Measurements from ENCODE around the gene GLS. TPM values are rescaled to one million over a fixed set of nuclear protein-coding genes. Genes with fewer than 3 reads are reported as not detected.

Gene GLS
- total RNA-seq, 1 donor = 588 TPM

GRCh38 chr2:190984595-190984994, 104.0 kb downstream of the GLS start:
- no peak overlapping the region for H3K4me2 ChIP-seq (ENCODE audit: insufficient read depth, low read length)
- H3K27me3 ChIP-seq (ENCODE audit: insufficient read depth, low read length) = no peaks in the 10 kb centered on the region
- TF ChIP-seq CTCF (IDR thresholded peaks at IDR 0.05; ENCODE audit: extremely low read depth, low read depth, low read length) = no peak
- H3K27ac ChIP-seq (ENCODE audit: low read depth, low read length) = peak overlapping the region; percentile 15
- H4K20me1 ChIP-seq (ENCODE audit: insufficient read depth, low read length) = peaks cover 27% of the 10 kb centered on the region
- H3K4me1 ChIP-seq (ENCODE audit: insufficient read depth, low read length) = peaks cover 19% of the 10 kb centered on the region
- DNase-seq (ENCODE audit: insufficient read length, low spot score, missing footprints) = peak; percentile 78
- peaks cover 3% of the 10 kb centered on the region for H3K79me2 ChIP-seq (ENCODE audit: insufficient read depth, low read length)
- H3K36me3 ChIP-seq (ENCODE audit: insufficient read depth, low read length) = peaks cover 100% of the 10 kb centered on the region
- no peak overlapping the region for H2AFZ ChIP-seq (ENCODE audit: low read length)
- no peak overlapping the region for H3K4me3 ChIP-seq (ENCODE audit: insufficient read depth, low read length)
- H3K9me3 ChIP-seq (ENCODE audit: low read depth, low read length) = no peaks in the 10 kb centered on the region

GRCh38 chr2:190986221-190986953, 105.8 kb downstream of the GLS start:
- no peaks in the 10 kb centered on the region for H3K27me3 ChIP-seq (ENCODE audit: insufficient read depth, low read length)

GRCh38 chr2:190987116-190987515, 106.5 kb downstream of the GLS start:
- no peak overlapping the region for H3K4me2 ChIP-seq (ENCODE audit: insufficient read depth, low read length)
- peaks cover 3% of the 10 kb centered on the region for H3K79me2 ChIP-seq (ENCODE audit: insufficient read depth, low read length)
- H3K36me3 ChIP-seq (ENCODE audit: insufficient read depth, low read length) = peaks cover 100% of the 10 kb centered on the region
- H3K27ac ChIP-seq (ENCODE audit: low read depth, low read length) = no peak overlapping the region
- H3K4me1 ChIP-seq (ENCODE audit: insufficient read depth, low read length) = peaks cover 12% of the 10 kb centered on the region
- H3K27me3 ChIP-seq (ENCODE audit: insufficient read depth, low read length) = no peaks in the 10 kb centered on the region
- H3K4me3 ChIP-seq (ENCODE audit: insufficient read depth, low read length) = no peak overlapping the region
- no peaks in the 10 kb centered on the region for H3K9me3 ChIP-seq (ENCODE audit: low read depth, low read length)
- H4K20me1 ChIP-seq (ENCODE audit: insufficient read depth, low read length) = peaks cover 12% of the 10 kb centered on the region
- DNase-seq (ENCODE audit: insufficient read length, low spot score, missing footprints) = no peak
- H2AFZ ChIP-seq (ENCODE audit: low read length) = no peak overlapping the region
- TF ChIP-seq CTCF (IDR thresholded peaks at IDR 0.05; ENCODE audit: extremely low read depth, low read depth, low read length) = no peak

More at GRCh38 chr2:190986221-190986953, 105.8 kb downstream of the GLS start:
- Histone ChIP-seq H2AFZ (ENCODE audit: low read length) (no peak overlapping the region), H3K4me2 (ENCODE audit: insufficient read depth, low read length) (no peak overlapping the region), H3K27ac (ENCODE audit: low read depth, low read length) (peak overlapping the region; percentile 30), H3K36me3 (ENCODE audit: insufficient read depth, low read length) (peaks cover 100% of the 10 kb centered on the region), H3K4me1 (ENCODE audit: insufficient read depth, low read length) (peaks cover 12% of the 10 kb centered on the region), H3K9me3 (ENCODE audit: low read depth, low read length) (no peaks in the 10 kb centered on the region), H3K79me2 (ENCODE audit: insufficient read depth, low read length) (peaks cover 3% of the 10 kb centered on the region), H4K20me1 (ENCODE audit: insufficient read depth, low read length) (peaks cover 11% of the 10 kb centered on the region), H3K4me3 (ENCODE audit: insufficient read depth, low read length) (no peak overlapping the region)
- TF ChIP-seq CTCF (IDR thresholded peaks at IDR 0.05; ENCODE audit: extremely low read depth, low read depth, low read length) = no peak
- DNase-seq (ENCODE audit: insufficient read length, low spot score, missing footprints) = no peak

- H3K9me3 ChIP-seq (ENCODE audit: low read depth, low read length) = no peaks in the 10 kb centered on the region
- peaks cover 100% of the 10 kb centered on the region for H3K36me3 ChIP-seq (ENCODE audit: insufficient read depth, low read length)
- no peak overlapping the region for H3K27ac ChIP-seq (ENCODE audit: low read depth, low read length)
- peaks cover 4% of the 10 kb centered on the region for H3K79me2 ChIP-seq (ENCODE audit: insufficient read depth, low read length)
- no peak overlapping the region for H3K4me2 ChIP-seq (ENCODE audit: insufficient read depth, low read length)
- no peak for TF ChIP-seq CTCF (IDR thresholded peaks at IDR 0.05; ENCODE audit: extremely low read depth, low read depth, low read length)
- H2AFZ ChIP-seq (ENCODE audit: low read length) = no peak overlapping the region
- no peaks in the 10 kb centered on the region for H3K27me3 ChIP-seq (ENCODE audit: insufficient read depth, low read length)
- peaks cover 12% of the 10 kb centered on the region for H4K20me1 ChIP-seq (ENCODE audit: insufficient read depth, low read length)
- peaks cover 12% of the 10 kb centered on the region for H3K4me1 ChIP-seq (ENCODE audit: insufficient read depth, low read length)
- no peak for DNase-seq (ENCODE audit: insufficient read length, low spot score, missing footprints)
- no peak overlapping the region for H3K4me3 ChIP-seq (ENCODE audit: insufficient read depth, low read length)
Measured at GRCh38 chr2:190987938-190988337, 107.3 kb downstream of the GLS start.

All from osteoblast (primary cell).